ENCODE data around the gene PCOLCE2. TPM values are rescaled to one million over a fixed set of nuclear protein-coding genes. Genes with fewer than 3 reads are reported as not detected.

PCOLCE2 gene
- total RNA-seq, 1 donor from 2014 or later, result 32.5 TPM

GRCh38 chr3:142796823-142797222 is 92.1 kb downstream of the PCOLCE2 start:
- Mint-ChIP-seq H3K4me1 (no peaks in the 10 kb centered on the region), H3K4me3 (no peak overlapping the region), H3K27ac (peak overlapping the region; percentile 72), H3K36me3 (peaks cover 5% of the 10 kb centered on the region), H3K27me3 (ENCODE audit: insufficient read depth, low read depth) (no peaks in the 10 kb centered on the region), H3K9me3 (no peaks in the 10 kb centered on the region)
- H3K27ac ChIP-seq, result no peak overlapping the region
- H4K20me1 ChIP-seq (ENCODE audit: low read depth), result no peaks in the 10 kb centered on the region
- no peak for DNase-seq (ENCODE audit: low spot score)
- TF ChIP-seq EZH2 (IDR thresholded peaks at IDR 0.05) (no peak), CTCF (IDR thresholded peaks at IDR 0.05) (no peak), EZH2phosphoT487 (IDR thresholded peaks at IDR 0.05) (no peak)
- H3K27me3 ChIP-seq, result no peaks in the 10 kb centered on the region
- no peak overlapping the region for H3K4me2 ChIP-seq
- H3F3A ChIP-seq (ENCODE audit: low read depth), result no peaks in the 10 kb centered on the region
- peaks cover 5% of the 10 kb centered on the region for H3K4me1 ChIP-seq
- H3K9me3 ChIP-seq (ENCODE audit: low read depth), result no peaks in the 10 kb centered on the region
- H3K9ac ChIP-seq, result no peak overlapping the region
- H3K36me3 ChIP-seq, result peaks cover 6% of the 10 kb centered on the region
- no peak overlapping the region for H3K4me3 ChIP-seq
- no peak overlapping the region for H2AFZ ChIP-seq (replicated peaks)
- H3K79me2 ChIP-seq (ENCODE audit: low read depth), result no peaks in the 10 kb centered on the region

DNA sequence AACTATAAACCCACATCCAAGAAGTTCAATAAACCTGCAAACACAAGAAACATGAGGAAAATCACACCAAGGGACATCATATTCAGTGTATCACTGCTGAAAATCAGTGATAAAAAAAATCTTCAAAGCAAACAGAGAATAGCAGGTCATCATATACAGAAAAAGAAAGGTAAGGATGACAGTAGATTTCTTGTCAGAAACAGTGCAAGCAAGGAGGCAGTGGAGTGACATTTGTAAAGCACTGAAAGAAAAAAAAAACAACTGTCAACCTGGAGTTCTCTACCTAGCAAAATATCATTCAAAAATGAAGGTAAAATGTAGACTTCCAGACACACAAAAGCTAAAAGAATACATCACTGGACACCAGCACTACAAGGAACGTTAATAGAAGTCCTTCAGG is 93.6 kb downstream of the PCOLCE2 start:
- peaks cover 8% of the 10 kb centered on the region for H3K4me1 ChIP-seq
- no peak overlapping the region for H2AFZ ChIP-seq (replicated peaks)
- Mint-ChIP-seq H3K27me3 (ENCODE audit: insufficient read depth, low read depth) (no peaks in the 10 kb centered on the region), H3K4me1 (no peaks in the 10 kb centered on the region), H3K36me3 (peaks cover 5% of the 10 kb centered on the region), H3K27ac (no peak overlapping the region), H3K4me3 (no peak overlapping the region), H3K9me3 (no peaks in the 10 kb centered on the region)
- no peaks in the 10 kb centered on the region for H3K27me3 ChIP-seq
- no peak for DNase-seq (ENCODE audit: low spot score)
- H4K20me1 ChIP-seq (ENCODE audit: low read depth), result no peaks in the 10 kb centered on the region
- no peak overlapping the region for H3K27ac ChIP-seq
- no peak overlapping the region for H3K9ac ChIP-seq
- H3K36me3 ChIP-seq, result peaks cover 6% of the 10 kb centered on the region
- no peak overlapping the region for H3K4me3 ChIP-seq
- H3K79me2 ChIP-seq (ENCODE audit: low read depth), result no peaks in the 10 kb centered on the region
- H3K9me3 ChIP-seq (ENCODE audit: low read depth), result no peaks in the 10 kb centered on the region
- no peak overlapping the region for H3K4me2 ChIP-seq
- TF ChIP-seq CTCF (IDR thresholded peaks at IDR 0.05) (no peak), EZH2phosphoT487 (IDR thresholded peaks at IDR 0.05) (no peak), EZH2 (IDR thresholded peaks at IDR 0.05) (no peak)
- no peaks in the 10 kb centered on the region for H3F3A ChIP-seq (ENCODE audit: low read depth)

DNA sequence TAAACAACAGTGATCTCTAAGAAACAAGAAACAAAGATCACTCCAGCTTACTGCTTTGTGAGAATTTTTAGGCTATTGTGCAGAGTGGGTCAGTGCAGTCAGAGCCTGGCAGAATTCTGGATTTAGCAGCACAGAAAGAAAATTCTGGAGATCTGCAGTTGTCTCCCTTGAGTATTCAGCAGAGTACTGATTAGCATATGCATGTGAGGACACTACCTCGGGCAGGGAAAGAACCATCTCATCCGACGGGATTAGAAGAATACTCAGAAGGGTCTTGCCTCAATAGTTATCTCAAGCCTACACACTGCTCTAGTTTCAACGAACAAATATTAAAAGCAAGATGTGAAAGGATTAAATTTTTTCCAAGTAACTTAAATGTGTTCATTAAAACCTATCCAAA is 94.4 kb downstream of the PCOLCE2 start:
- Histone ChIP-seq H3K4me2 (no peak overlapping the region), H3K4me3 (no peak overlapping the region)

More for the DNA sequence above, 94.4 kb downstream of the PCOLCE2 start:
- H3K27ac ChIP-seq, result no peak overlapping the region
- peaks cover 16% of the 10 kb centered on the region for H3K4me1 ChIP-seq
- H3K27me3 Mint-ChIP-seq (ENCODE audit: insufficient read depth, low read depth), result no peaks in the 10 kb centered on the region
- H3K9me3 ChIP-seq (ENCODE audit: low read depth), result no peaks in the 10 kb centered on the region
- H3K79me2 ChIP-seq (ENCODE audit: low read depth), result no peaks in the 10 kb centered on the region
- peaks cover 3% of the 10 kb centered on the region for H3K4me1 Mint-ChIP-seq
- TF ChIP-seq CTCF (IDR thresholded peaks at IDR 0.05) (no peak), EZH2 (IDR thresholded peaks at IDR 0.05) (no peak), EZH2phosphoT487 (IDR thresholded peaks at IDR 0.05) (no peak)
- no peak overlapping the region for H2AFZ ChIP-seq (replicated peaks)
- peaks cover 6% of the 10 kb centered on the region for H3K36me3 ChIP-seq
- no peak overlapping the region for H3K27ac Mint-ChIP-seq
- H3K36me3 Mint-ChIP-seq, result peaks cover 5% of the 10 kb centered on the region
- no peaks in the 10 kb centered on the region for H3F3A ChIP-seq (ENCODE audit: low read depth)
- H3K9me3 Mint-ChIP-seq, result no peaks in the 10 kb centered on the region
- no peak for DNase-seq (ENCODE audit: low spot score)
- no peak overlapping the region for H3K4me3 Mint-ChIP-seq
- no peaks in the 10 kb centered on the region for H4K20me1 ChIP-seq (ENCODE audit: low read depth)
- no peaks in the 10 kb centered on the region for H3K27me3 ChIP-seq
- H3K9ac ChIP-seq, result no peak overlapping the region
